HL-60 (cell line): ENCODE results near the gene ZNF365.
"Not testable (repeated sequence)": the region's sequence is repeated elsewhere in the genome, so short reads cannot be mapped to it uniquely, and the experiment has no call there.

Experiments
- GABPA ChIP-seq: IDR thresholded peaks from 2 replicates; pipeline ENCODE4 v1.6.1; 2012; ENCODE audit warnings: low read depth
- POLR2AphosphoS5 ChIP-seq: IDR thresholded peaks from 2 replicates; pipeline ENCODE4 v1.6.1; 2012; ENCODE audit warnings: low read depth
- SPI1 ChIP-seq: IDR thresholded peaks from 2 replicates; pipeline ENCODE4 v1.6.1; 2012; ENCODE audit warnings: low read depth, mild to moderate bottlenecking, borderline replicate concordance
- TF ChIP-seq, protein P1 (sequence below): IDR thresholded peaks from one replicate; pipeline ENCODE4 v1.5.1; 2011; ENCODE audit warnings: low read length, control low read depth, inconsistent platforms; ENCODE audit not compliant: insufficient read depth
- TF ChIP-seq, protein P2 (sequence below): IDR thresholded peaks from 2 replicates; pipeline ENCODE4 v1.6.1; 2012; ENCODE audit warnings: low read depth; ENCODE audit not compliant: insufficient replicate concordance

- not testable (repeated sequence) for TF ChIP-seq GABPA, POLR2AphosphoS5, SPI1
- TF ChIP-seq, protein P1, sequence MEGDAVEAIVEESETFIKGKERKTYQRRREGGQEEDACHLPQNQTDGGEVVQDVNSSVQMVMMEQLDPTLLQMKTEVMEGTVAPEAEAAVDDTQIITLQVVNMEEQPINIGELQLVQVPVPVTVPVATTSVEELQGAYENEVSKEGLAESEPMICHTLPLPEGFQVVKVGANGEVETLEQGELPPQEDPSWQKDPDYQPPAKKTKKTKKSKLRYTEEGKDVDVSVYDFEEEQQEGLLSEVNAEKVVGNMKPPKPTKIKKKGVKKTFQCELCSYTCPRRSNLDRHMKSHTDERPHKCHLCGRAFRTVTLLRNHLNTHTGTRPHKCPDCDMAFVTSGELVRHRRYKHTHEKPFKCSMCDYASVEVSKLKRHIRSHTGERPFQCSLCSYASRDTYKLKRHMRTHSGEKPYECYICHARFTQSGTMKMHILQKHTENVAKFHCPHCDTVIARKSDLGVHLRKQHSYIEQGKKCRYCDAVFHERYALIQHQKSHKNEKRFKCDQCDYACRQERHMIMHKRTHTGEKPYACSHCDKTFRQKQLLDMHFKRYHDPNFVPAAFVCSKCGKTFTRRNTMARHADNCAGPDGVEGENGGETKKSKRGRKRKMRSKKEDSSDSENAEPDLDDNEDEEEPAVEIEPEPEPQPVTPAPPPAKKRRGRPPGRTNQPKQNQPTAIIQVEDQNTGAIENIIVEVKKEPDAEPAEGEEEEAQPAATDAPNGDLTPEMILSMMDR = not testable (repeated sequence)
- TF ChIP-seq, protein P2, sequence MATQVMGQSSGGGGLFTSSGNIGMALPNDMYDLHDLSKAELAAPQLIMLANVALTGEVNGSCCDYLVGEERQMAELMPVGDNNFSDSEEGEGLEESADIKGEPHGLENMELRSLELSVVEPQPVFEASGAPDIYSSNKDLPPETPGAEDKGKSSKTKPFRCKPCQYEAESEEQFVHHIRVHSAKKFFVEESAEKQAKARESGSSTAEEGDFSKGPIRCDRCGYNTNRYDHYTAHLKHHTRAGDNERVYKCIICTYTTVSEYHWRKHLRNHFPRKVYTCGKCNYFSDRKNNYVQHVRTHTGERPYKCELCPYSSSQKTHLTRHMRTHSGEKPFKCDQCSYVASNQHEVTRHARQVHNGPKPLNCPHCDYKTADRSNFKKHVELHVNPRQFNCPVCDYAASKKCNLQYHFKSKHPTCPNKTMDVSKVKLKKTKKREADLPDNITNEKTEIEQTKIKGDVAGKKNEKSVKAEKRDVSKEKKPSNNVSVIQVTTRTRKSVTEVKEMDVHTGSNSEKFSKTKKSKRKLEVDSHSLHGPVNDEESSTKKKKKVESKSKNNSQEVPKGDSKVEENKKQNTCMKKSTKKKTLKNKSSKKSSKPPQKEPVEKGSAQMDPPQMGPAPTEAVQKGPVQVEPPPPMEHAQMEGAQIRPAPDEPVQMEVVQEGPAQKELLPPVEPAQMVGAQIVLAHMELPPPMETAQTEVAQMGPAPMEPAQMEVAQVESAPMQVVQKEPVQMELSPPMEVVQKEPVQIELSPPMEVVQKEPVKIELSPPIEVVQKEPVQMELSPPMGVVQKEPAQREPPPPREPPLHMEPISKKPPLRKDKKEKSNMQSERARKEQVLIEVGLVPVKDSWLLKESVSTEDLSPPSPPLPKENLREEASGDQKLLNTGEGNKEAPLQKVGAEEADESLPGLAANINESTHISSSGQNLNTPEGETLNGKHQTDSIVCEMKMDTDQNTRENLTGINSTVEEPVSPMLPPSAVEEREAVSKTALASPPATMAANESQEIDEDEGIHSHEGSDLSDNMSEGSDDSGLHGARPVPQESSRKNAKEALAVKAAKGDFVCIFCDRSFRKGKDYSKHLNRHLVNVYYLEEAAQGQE = not testable (repeated sequence)
These were observed 36.8 kb downstream of the ZNF365 start for GRCh38 chr10:62410934-62411333.
